H4 (cell line): ENCODE results near the gene CEP152. TPM values are rescaled to one million over a fixed set of nuclear protein-coding genes. Genes with fewer than 3 reads are reported as not detected.

ENCODE experiments used
- DNase-seq: peaks from one replicate; pipeline ENCODE4 v3.0.0-alpha.2; 2015; ENCODE audit warnings: low spot score
- total RNA-seq: library from RNA; depleted of rRNA; stranded (reverse); fragments of >200 nt; shearing (Covaris generic); gene quantifications from 2 replicates; pipeline ENCODE4 v1.2.3, GENCODE V29; 2014

Gene CEP152
- total RNA-seq, 1 experiment from 2014 or later = 9.7 TPM

- DNase-seq = peak; percentile 9
Measured at GRCh38 chr15:48766196-48766595, 44.7 kb downstream of the CEP152 start.

GRCh38 chr15:48765022-48765421 is 45.8 kb downstream of the CEP152 start:
- no peak for DNase-seq

DNA sequence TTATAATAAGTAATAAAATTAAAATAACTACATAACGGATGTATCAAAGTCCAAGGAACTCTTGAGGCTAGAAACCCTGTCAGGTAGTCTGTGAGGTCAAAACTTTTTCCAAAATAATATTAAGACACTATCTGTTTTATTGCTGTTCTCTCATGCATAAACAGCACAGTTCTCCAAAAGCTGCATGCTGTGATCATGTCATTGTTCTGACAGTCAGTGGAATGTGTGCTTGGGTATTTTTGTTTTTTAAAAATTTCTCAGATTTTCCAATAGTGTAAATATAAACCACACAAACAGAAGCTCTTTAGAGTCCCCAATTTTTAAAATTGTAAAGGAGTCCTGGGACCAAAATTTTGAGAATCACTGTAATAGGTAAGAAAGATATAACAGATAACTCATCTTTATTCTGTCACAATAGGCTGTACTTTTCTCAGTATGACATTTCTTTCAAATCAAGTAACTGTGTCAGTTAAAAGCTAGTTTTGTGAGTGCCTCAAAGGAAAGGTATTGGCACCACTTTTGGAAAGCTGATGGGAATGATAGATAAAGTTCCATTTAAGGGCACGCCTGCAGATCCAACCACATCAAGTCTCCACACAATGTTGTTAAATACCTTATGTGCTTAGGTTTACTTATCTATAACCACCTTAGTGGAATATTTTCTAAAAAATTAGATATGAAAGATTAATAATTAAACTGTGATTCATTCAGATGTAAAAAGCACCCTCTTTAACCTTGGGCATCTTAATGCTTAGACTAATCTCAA is 49.3 kb downstream of the CEP152 start:
- no peak for DNase-seq

- DNase-seq = no peak
Measured at GRCh38 chr15:48759921-48760320, 50.9 kb downstream of the CEP152 start.

DNA sequence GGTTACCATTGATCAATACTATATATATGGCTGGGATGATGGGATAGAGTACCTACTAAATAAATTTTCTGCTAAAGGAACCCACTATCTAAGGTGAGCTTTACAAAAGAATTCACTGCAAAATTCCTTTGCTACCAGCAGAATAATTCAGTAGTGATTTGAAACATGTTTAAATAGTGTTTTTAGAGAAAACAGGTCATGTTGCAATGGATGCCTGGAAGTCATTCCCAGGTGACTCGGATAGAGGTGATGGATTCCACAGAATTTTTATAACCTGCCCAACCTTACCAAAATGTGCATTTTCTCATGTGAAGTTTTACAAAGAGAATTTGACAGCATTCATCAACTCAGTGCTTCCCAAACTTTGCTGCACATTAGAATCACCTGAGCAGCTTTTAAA is 53.2 kb downstream of the CEP152 start:
- no peak for DNase-seq

GRCh38 chr15:48754011-48754410 is 56.9 kb downstream of the CEP152 start:
- DNase-seq = no peak

DNA sequence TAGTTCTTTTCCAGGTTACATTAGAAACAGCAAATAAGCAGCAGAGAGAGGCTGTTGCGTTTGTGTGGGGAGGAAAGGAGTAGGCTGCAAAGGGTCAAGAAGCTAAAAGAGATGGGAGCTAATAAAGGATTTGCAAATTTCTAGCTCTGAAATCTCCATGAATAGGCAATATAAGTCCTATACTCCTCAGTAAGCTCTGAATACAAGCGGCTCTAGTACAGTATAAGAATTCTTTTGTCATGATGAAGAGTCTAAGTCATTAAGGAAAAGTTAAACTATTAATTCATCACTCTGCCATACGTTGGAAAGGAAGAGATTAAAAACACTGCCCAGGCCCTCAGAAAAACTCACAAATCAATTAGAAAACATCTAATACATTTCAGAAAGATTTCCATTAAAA is 59.3 kb downstream of the CEP152 start:
- DNase-seq = no peak

DNA sequence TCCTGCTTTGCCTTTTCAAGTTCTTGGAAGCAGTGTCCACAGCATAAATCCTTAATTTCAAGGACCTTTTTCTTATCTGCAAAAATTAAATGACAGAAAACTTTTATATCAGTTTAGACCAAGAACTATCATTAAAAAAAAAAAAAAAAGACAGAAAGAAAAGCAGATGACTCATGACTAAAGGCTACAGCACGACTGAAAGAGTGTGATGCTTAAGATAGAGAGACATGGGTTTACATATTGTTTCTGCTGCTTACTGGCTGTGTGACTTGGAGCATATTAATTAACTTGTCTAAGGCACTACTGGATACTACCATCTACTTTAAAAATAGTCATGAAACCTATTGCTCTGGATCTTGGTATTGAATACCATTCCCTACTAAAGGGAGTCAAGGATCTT is 62.3 kb downstream of the CEP152 start:
- no peak for DNase-seq

- DNase-seq = no peak
Measured at GRCh38 chr15:48733615-48734014, 77.3 kb downstream of the CEP152 start.

DNA sequence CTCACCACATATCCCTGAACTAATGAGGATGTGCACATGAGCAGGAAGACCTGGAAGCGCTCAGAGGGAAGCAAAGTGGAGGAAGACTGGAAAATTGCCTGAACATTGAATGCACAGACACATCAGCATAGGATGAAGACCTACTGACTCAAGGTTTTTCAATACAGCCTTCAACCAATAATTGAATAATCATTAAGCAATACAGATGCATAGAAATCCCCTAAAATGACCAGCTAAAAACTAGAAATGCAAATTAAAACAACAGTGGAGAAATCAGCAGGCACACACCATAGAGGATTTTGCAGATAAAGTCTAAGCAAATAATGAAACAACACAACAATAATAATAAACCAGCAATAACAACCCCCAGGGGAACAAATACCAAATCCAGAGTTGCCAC is 80.4 kb downstream of the CEP152 start:
- DNase-seq = no peak

- DNase-seq = no peak
Measured at GRCh38 chr15:48723969-48724368, 86.9 kb downstream of the CEP152 start.

GRCh38 chr15:48722764-48723661 is 87.9 kb downstream of the CEP152 start:
- peak; percentile 42 for DNase-seq

DNA sequence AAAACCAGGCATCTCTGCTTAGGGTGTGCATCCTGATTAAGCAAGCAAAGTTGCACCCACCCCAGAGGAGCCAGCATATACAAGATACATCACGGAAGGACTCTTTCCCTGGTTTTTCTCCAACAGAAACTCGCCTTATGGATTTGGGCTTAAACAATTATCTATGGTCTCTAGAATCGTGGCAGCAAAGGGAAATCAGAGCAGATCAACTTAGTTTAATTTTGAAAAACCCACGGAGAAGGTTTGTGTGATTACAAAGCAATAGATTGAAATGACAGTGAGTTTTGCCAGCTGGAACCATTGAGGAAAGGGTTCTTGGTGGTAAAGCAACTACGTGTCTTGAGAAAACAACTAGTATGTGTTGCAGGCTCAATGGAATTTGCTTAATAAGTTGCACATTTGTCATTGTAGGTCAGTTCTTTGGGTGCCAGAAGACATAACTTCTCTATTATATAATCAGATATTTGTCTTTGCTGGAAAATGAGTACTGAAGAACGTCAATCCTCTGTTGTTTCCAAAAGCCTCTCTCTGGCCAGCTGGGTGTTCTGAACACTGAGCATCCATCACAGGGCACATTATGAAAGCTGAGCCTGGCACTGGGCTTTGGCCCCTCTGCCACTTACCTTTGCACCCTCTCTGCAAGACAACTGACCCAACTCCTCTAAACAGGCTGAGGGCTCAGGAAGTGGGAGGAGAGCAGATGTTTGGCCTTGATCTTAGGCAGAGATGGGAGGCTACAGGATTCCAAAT is 89.6 kb downstream of the CEP152 start:
- no peak for DNase-seq

GRCh38 chr15:48720646-48721045 is 90.2 kb downstream of the CEP152 start:
- DNase-seq = no peak

DNA sequence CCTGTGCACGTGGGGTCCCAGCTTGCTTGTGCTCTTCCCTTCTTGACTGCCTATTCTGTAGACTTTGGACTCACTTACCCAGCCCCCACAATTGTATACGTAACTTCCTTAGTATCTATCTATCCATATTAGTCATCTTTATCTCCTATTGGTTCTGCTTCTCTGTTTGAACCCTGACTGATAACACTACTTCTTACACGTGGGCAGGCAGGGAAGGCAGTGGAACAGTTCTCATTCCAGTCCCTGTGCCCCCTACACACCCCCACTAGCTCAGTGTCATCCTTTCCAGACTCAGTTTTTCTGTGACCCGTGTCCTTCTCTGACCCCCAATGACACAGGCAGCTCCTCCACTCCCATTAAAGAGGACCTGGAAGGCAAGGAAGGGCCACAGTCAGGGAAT is 91.2 kb downstream of the CEP152 start:
- DNase-seq = no peak

GRCh38 chr15:48718646-48719045 is 92.2 kb downstream of the CEP152 start:
- DNase-seq = no peak

DNA sequence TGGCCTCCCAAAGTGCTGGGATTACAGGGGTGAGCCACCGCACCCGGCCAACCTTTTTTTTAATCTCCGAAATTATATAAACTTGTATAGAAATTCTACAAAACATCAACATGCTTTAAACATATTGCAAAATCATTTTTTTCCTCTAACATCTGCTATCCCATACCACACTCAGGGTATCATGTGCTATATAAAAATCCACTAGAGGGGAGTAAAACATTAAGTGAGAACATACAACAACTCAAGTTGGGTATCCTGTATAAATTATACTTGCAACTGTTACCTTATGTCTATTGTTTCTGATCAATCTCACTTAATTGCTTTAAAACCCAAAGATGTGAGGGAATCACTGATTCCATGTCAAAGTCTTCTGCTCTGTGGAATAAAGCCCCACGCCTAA is 93.4 kb downstream of the CEP152 start:
- no peak for DNase-seq

- DNase-seq = no peak
Measured at GRCh38 chr15:48712546-48712945, 98.3 kb downstream of the CEP152 start.

DNA sequence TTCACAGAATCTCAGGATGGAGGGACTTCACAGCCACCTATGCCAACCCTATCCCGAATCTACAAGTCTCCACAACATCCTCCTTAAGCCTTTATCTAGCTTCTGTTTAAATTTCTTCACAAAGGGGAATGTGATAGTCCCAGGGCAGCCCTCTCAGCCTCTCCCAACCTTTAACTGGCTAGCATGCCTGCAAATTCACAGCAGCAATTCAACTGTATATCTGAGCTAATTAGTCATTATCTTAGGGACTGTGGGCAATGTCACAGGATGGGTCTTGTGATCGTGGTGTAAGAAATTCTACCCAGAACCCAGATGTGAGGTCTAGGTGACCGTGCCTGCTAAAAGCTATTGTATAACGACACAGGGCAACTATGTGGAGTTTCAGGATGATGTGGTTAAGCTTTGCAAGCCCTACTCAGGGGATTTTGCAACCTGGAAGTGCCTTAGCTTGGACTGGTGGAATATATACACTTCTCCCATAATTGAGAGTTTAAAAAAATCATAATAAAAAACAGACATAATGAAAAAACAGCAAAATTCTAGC is 99.8 kb downstream of the CEP152 start:
- peak; percentile 64 for DNase-seq

GRCh38 chr15:48708641-48709040 is 102.2 kb downstream of the CEP152 start:
- no peak for DNase-seq

- no peak for DNase-seq
Measured at GRCh38 chr15:48705381-48705780, 105.5 kb downstream of the CEP152 start.

DNA sequence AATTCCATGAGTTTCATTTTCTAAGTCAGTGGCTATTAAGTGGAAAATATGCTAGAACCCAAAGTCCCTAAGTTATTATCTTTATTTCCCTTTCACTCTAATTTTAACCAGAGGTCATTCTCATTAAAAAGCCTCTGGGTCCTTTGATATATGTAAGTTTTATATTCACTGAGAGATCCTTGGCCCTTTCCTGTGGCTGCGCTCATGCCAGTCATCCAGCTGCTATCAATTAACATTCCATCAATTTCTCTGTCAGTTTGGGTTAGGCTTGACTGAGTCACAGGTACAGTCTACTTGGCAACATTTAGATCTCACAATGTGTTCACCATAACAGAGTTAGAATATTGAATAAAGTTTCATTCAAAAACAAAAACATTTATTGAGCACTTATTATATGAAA is 107.3 kb downstream of the CEP152 start:
- DNase-seq = no peak
